Activated CD4-positive, alpha-beta T cell treated with anti-CD3 and anti-CD28 coated beads for 48 hours (primary cell): ENCODE data around the gene BRD4.
A peak's percentile ranks its signal among the peaks of the same experiment; 100 is the strongest.

Experiments used
- DNase-seq: peaks from one replicate; pipeline ENCODE4 v3.0.0-alpha.2; 2020

BRD4 gene

GRCh38 chr19:15187026-15188007 lies 145.0 kb downstream of the BRD4 start:
- DNase-seq: peak; percentile 47
